Activated naive CD4-positive, alpha-beta T cell treated with anti-CD3 and anti-CD28 coated beads, Interleukin-2, amount 50 U/mL, for 72 hours (primary cell): ENCODE results near the gene ACMSD. TPM values are rescaled to one million over a fixed set of nuclear protein-coding genes. Genes with fewer than 3 reads are reported as not detected.

Experiments used
- ATAC-seq, 2 donors: fragments of 150-1000 bp; cut with Tn5 transposase; 2 replicates each; pipeline ENCODE4 v1.10.0; 2021; ENCODE audit warnings: mild to moderate bottlenecking in 2 of 2, moderate library complexity in 2 of 2
- DNase-seq, 2 donors: peaks; one replicate each; pipeline ENCODE4 v3.0.0; 2021 to 2022; ENCODE audit warnings: low spot score in 2 of 2
- H3K27ac Mint-ChIP-seq, 2 donors: one replicate each; pipeline ENCODE4 v1.8.0; 2022; ENCODE audit warnings: mild to moderate bottlenecking in 2 of 2, mixed read lengths in 2 of 2
- H3K36me3 Mint-ChIP-seq, 2 donors: one replicate each; pipeline ENCODE4 v1.8.0; 2022; ENCODE audit warnings: mixed read lengths in 2 of 2
- H3K9me3 Mint-ChIP-seq, 2 donors: one replicate each; pipeline ENCODE4 v1.8.0; 2022; ENCODE audit warnings: mixed read lengths in 2 of 2
- total RNA-seq, 2 donors: library from RNA; stranded (reverse); gene quantifications; one replicate each; pipeline ENCODE4 v1.2.3, GENCODE V29; 2022

ACMSD gene
- total RNA-seq, 2 donors from 2014 or later: not detected

- Mint-ChIP-seq H3K9me3 (peaks cover 0 to 6% of the 10 kb centered on the region in 2 donors), H3K27ac (peak overlapping the region; percentile 93 to 95), H3K36me3 (peaks cover 14 to 23% of the 10 kb centered on the region in 2 donors)
- ATAC-seq (peak; percentile 77 to 81), DNase-seq (peak; percentile 85 to 91)
Measured at GRCh38 chr2:134917888-134918525, 79.6 kb downstream of the ACMSD start.

DNA sequence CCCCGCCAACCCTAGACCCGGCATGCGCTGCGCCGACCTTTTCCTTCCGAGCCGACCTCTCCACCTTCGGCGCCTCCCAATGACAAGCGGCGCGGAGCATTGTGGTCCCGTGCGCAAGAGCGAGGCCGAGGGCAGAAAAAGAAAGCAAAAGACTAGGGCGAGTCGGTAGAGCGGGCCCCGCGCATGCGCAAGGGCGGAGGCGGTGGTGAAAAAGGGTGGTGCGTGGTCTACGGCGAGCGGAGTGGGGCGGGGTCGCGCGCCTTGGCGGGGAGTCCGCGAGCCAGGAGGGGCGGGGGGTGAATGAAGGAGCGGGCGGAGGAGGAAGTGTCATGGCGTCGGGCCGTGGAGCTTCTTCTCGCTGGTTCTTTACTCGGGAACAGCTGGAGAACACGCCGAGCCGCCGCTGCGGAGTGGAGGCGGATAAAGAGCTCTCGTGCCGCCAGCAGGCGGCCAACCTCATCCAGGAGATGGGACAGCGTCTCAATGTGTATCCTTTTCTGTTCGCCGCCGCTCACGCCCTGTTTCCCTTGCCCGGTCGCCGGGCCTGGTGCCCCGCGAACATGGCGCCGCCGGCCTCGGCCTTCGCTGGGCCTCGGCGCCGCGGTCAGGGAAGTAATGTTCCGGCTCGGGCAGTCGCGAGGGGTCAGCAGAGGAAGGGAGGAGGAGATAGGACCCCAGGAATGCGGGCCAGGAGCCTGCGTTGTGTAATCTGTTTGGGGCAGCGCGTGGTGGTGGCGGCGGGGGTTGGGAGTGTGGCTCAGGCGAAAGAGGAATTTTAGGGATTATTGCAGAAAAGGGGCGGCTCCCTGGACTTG is 80.3 kb downstream of the ACMSD start, which contains the start of gene CCNT2:
Gene CCNT2 (plus strand): TSS at position 297 of the 815 bp plus-strand sequence. CDS start 33 bp downstream, at position 330.
- H3K27ac Mint-ChIP-seq: peak within 1 kb of the TSS; percentile 93 to 95
- DNase-seq (peak; percentile 100), ATAC-seq (peak; percentile 87 to 89)
- no peaks in the 10 kb centered on the region for H3K9me3 Mint-ChIP-seq
- peaks cover 14 to 23% of the 10 kb centered on the region in 2 donors for H3K36me3 Mint-ChIP-seq

GRCh38 chr2:134919341-134920210 is 81.2 kb downstream of the ACMSD start:
- DNase-seq (no peak), ATAC-seq (peak; percentile 8 to 10)
- H3K27ac Mint-ChIP-seq: peak overlapping the region; percentile 93 to 95
- no peaks in the 10 kb centered on the region for H3K9me3 Mint-ChIP-seq
- peaks cover 15 to 19% of the 10 kb centered on the region in 2 donors for H3K36me3 Mint-ChIP-seq

DNA sequence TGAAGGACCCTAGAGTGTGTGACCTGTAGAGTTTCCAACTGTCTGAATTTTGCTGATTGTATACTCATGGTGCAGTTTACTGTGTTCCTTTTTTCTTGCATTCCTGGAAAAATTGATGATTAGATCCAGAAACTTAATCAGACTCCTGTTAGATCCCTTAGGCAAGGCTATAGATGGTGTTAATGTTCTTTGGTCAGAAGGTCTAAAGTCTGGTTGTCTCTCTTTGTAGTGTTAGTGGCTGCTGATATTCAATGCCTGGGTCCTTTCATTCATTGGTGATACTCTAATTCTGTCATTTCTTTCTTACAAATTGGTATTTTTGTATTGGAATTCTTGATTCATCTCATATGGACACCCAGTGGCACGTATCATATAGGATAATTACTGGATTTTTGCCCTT is 86.5 kb downstream of the ACMSD start:
- Mint-ChIP-seq H3K27ac (no peak overlapping the region), H3K36me3 (peaks cover 5 to 29% of the 10 kb centered on the region in 2 donors), H3K9me3 (no peaks in the 10 kb centered on the region)
- ATAC-seq (no peak), DNase-seq (no peak)

DNA sequence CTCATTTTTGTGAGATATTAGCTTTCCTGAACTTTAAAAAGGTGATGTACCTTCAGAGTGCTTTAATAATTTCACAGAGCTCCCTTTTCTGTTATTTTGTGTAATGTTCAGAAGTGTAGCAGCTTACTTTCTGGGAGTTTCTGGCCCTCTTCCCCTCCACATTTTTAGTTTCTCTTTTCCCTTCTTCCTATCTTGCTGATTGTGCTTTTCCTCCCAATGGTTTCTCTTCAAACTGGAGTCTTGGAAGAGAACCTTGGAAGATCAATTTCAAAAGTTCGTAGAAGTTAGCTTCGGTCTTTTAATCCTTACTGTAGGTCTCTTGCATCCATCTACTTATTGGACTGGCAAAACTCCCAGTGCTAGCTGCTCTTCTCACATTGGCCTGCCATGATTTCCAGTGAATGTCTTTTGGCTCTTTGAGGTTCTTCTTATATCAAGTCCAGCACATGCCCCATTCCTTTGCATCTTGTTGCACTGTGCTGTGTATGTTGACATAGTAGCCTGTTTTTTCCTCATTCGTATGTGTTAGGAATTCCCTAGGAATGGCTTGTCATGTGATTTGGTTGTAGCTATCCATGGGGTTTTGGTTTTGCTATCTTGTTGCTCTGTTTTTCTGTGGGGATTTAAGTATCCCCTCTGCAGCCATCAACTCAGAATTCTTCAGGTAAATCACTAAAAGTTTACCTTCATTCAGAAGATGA is 88.0 kb downstream of the ACMSD start:
- peak overlapping the region; percentile 5 to 89 for H3K27ac Mint-ChIP-seq
- H3K36me3 Mint-ChIP-seq: peaks cover 5 to 37% of the 10 kb centered on the region in 2 donors
- no peaks in the 10 kb centered on the region for H3K9me3 Mint-ChIP-seq
- DNase-seq (no peak), ATAC-seq (no peak)

DNA sequence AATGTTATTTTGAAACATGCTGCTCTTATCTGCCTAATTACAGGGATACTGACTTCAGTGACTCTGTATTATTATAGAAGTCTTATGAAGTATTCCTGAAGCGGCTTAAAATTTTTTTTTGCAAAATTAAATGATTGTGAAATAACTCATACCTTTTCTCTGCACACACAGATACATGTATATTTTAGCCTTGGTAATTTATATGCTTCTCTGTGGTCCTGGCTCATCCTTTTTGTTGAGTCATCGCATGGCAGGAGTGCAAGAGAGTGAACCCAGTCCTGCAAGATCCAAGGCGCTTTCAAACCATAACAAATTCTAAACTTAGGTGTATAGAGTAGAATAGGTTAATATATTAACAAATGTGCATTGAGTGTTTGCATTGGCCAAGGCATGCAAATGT is 88.8 kb downstream of the ACMSD start:
- DNase-seq: no peak
- peaks cover 5 to 40% of the 10 kb centered on the region in 2 donors for H3K36me3 Mint-ChIP-seq
- peak in 1 of 2 donors; percentile 16 for ATAC-seq
- no peaks in the 10 kb centered on the region for H3K9me3 Mint-ChIP-seq
- no peak overlapping the region for H3K27ac Mint-ChIP-seq

GRCh38 chr2:134932864-134933526 is 94.6 kb downstream of the ACMSD start:
- H3K36me3 Mint-ChIP-seq: peaks cover 0 to 17% of the 10 kb centered on the region in 2 donors
- H3K9me3 Mint-ChIP-seq: no peaks in the 10 kb centered on the region
- ATAC-seq (no peak), DNase-seq (no peak)
- peak overlapping the region in 1 of 2 donors; percentile 37 for H3K27ac Mint-ChIP-seq

GRCh38 chr2:134933732-134934131 is 95.3 kb downstream of the ACMSD start:
- ATAC-seq (no peak), DNase-seq (no peak)
- H3K9me3 Mint-ChIP-seq: no peaks in the 10 kb centered on the region
- no peak overlapping the region for H3K27ac Mint-ChIP-seq
- peaks cover 0 to 13% of the 10 kb centered on the region in 2 donors for H3K36me3 Mint-ChIP-seq

DNA sequence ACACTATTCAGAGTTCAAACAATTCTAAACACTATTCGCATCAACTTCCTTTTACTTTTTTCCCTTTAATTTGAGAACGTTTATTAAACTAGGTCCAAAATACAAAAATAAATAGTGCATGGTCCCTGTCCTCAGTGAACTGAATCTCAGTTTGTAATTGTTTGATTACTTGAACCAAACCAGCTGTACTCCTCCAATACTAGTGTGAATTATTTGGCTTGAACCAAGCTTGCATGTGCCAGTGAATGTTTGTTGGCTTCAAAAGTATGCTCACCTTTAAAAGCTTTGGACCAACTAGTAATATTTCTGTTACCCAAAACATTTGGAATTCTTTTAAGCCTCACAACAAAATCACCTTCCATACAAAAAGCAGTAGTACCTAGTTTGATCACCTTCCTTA is 95.7 kb downstream of the ACMSD start:
- DNase-seq (no peak), ATAC-seq (no peak)
- Mint-ChIP-seq H3K36me3 (peaks cover 0 to 12% of the 10 kb centered on the region in 2 donors), H3K27ac (peak overlapping the region in 1 of 2 donors; percentile 42), H3K9me3 (no peaks in the 10 kb centered on the region)

DNA sequence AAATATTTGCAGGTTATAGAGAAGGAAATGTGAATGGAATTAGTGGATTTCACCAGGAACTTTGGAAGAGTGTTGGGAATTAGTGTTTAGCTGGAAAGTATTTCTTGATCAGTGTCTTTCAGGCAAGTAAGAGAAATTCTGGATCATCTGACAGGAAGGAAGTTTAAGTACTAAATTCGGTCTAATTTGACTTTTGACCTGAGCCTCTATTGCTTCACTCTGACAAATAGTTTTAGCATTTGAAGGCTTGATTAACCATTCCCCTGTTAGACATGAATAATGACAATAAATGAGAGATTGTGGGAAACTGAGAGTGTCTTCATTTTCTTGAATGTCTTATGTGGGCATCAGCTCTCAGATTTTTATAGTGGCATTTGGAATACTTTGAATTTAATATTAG is 96.2 kb downstream of the ACMSD start:
- Mint-ChIP-seq H3K36me3 (peaks cover 0 to 15% of the 10 kb centered on the region in 2 donors), H3K27ac (peak overlapping the region in 1 of 2 donors; percentile 42), H3K9me3 (no peaks in the 10 kb centered on the region)
- DNase-seq: no peak
- no peak for ATAC-seq

DNA sequence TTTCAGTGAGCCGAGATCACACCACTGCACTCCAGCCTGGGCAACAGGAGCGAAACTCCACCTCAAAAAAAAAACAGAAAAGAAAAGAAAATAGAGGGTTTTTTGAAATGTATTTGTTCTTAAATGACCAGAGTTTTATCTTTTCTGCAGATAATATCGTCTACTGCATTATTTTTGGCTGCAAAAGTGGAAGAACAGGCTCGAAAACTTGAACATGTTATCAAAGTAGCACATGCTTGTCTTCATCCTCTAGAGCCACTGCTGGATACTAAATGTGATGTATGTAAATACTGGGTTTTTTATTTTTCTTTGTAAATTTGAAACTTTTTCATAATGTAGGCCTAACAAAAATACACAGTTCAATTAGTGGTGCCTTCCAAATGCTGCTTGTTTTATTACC is 98.3 kb downstream of the ACMSD start:
- ATAC-seq: no peak
- Mint-ChIP-seq H3K27ac (no peak overlapping the region), H3K36me3 (peaks cover 0 to 7% of the 10 kb centered on the region in 2 donors), H3K9me3 (no peaks in the 10 kb centered on the region)
- no peak for DNase-seq

GRCh38 chr2:134943540-134943939 is 105.1 kb downstream of the ACMSD start:
- H3K27ac Mint-ChIP-seq: no peak overlapping the region

DNA sequence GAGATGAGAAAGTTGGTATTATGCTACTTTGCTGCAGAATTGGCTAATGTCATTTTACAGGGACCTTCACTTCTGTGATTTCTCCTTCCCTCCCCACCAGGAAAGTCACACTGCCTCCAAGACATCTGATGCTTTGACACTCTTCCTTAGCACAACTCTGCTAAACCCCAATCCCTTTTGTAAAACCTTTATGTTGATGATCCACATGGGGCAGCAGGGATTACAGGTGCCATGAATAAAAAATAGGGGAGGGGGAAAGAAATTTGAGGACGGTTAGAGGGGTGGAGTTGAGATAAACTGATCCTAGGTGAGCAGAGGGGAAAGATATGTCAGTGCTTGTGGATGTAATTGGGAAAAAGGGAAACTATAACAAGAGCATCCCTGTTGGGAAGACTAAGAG is 106.6 kb downstream of the ACMSD start:
- Mint-ChIP-seq H3K36me3 (peaks cover 0 to 28% of the 10 kb centered on the region in 2 donors), H3K27ac (peak overlapping the region in 1 of 2 donors; percentile 1), H3K9me3 (no peaks in the 10 kb centered on the region)
- DNase-seq: no peak
- ATAC-seq: no peak

More at GRCh38 chr2:134943540-134943939, 105.1 kb downstream of the ACMSD start:
- Mint-ChIP-seq H3K9me3 (no peaks in the 10 kb centered on the region), H3K36me3 (peaks cover 0 to 26% of the 10 kb centered on the region in 2 donors)
- ATAC-seq: peak in 1 of 2 donors; percentile 38
- DNase-seq: no peak

DNA sequence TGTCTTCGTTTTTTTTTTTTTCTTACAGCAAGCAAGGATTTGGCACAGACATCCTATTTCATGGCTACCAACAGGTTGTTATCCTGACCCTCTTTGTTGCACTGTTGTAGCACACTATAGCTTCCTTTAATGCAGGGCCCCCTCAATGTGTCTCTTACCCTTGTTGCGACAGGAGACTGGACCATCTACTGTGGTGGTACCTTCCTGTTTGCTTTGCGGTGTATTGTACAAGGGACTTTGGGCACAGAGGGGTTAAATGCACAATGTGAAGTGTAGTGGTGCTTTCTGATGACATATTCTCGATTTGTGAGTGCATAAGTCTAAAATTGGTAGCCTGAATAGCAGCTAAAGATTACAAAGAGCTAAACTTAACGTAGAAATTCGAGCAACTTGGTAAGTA is 107.7 kb downstream of the ACMSD start:
- Mint-ChIP-seq H3K9me3 (no peaks in the 10 kb centered on the region), H3K36me3 (peaks cover 0 to 33% of the 10 kb centered on the region in 2 donors), H3K27ac (peak overlapping the region in 1 of 2 donors; percentile 1)
- DNase-seq: no peak
- ATAC-seq: no peak

GRCh38 chr2:134949981-134950708 is 111.7 kb downstream of the ACMSD start:
- DNase-seq: no peak
- H3K9me3 Mint-ChIP-seq: no peaks in the 10 kb centered on the region
- H3K36me3 Mint-ChIP-seq: peaks cover 17 to 51% of the 10 kb centered on the region in 2 donors
- H3K27ac Mint-ChIP-seq: peak overlapping the region; percentile 41 to 85
- peak; percentile 51 to 56 for ATAC-seq
